ENCODE data around the gene NDUFS1.

DNA sequence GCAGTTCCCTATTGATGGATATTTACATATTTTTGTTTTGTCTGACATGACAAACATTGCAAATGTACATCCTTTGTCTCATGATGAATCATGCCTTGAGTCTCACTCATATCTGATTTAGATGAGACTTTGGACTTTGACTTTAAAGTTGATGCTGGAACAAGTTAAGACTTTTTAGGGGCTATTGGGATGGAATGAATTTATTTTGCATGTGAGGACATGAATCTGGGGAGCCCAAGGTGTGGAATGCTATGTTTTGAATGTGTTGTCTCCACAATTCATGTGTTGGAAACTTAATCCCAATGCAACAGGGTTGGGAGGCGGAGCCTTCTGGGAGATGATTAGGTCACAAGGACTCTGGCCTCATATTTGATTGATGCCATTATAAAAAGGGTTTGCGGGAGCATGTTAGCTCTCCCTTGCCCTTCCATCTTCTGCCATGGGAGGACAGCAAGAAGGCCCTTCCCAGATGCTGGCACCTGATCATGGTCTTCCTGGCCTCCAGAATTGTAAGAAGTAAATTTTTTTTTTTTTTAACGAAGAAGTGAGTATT lies 44.1 kb downstream of the NDUFS1 start:
- TF ChIP-seq, protein P1, sequence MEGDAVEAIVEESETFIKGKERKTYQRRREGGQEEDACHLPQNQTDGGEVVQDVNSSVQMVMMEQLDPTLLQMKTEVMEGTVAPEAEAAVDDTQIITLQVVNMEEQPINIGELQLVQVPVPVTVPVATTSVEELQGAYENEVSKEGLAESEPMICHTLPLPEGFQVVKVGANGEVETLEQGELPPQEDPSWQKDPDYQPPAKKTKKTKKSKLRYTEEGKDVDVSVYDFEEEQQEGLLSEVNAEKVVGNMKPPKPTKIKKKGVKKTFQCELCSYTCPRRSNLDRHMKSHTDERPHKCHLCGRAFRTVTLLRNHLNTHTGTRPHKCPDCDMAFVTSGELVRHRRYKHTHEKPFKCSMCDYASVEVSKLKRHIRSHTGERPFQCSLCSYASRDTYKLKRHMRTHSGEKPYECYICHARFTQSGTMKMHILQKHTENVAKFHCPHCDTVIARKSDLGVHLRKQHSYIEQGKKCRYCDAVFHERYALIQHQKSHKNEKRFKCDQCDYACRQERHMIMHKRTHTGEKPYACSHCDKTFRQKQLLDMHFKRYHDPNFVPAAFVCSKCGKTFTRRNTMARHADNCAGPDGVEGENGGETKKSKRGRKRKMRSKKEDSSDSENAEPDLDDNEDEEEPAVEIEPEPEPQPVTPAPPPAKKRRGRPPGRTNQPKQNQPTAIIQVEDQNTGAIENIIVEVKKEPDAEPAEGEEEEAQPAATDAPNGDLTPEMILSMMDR (conservative IDR thresholded peaks at IDR 0.05 in 1 of 2, IDR thresholded peaks at IDR 0.05 in 1 of 2; ENCODE audit: extremely low read depth in 1 of 2, insufficient read depth in 1 of 2, low read depth in 1 of 2, low read length in 2 of 2): no peak
- TF ChIP-seq EZH2 (IDR thresholded peaks at IDR 0.05; ENCODE audit: borderline replicate concordance, low read length): no peak

All from mammary epithelial cell (primary cell).